H1 (cell line): ENCODE data around the gene RASD1. TPM values are rescaled to one million over a fixed set of nuclear protein-coding genes. Genes with fewer than 3 reads are reported as not detected.

Experiments
- CTCF ChIA-PET: fragments of 300-600 bp; sonication (Branson Sonifier 250); formaldehyde crosslinking; loops from one replicate; lab custom pipeline; 2021; ENCODE audit not compliant: partially characterized antibody; lab: Charles Lee
- POLR2A ChIA-PET: fragments of 300-600 bp; sonication (Branson Sonifier 250); formaldehyde crosslinking; loops from one replicate; lab custom pipeline; 2021; ENCODE audit warnings: inconsistent platforms; ENCODE audit not compliant: partially characterized antibody; lab: Charles Lee
- DNase-seq, 2 experiments: peaks; one replicate each; pipeline versions ENCODE4 v3.0.0 to v3.0.0-alpha.2; 2010 to 2022; ENCODE audit warnings: low spot score in 2 of 2, low read depth in 1 of 2, mixed read lengths in 1 of 2
- FAIRE-seq: peaks from 2 replicates; lab custom pipeline; 2011; peaks lifted over from hg19 to GRCh38; lab: Jason Lieb, UNC
- H2AFZ ChIP-seq: 2 replicates; pipeline ENCODE4 v1.8.1; 2012; ENCODE audit warnings: low read length, inconsistent platforms
- H2AK5ac ChIP-seq: 2 replicates; pipeline ENCODE4 v1.6.1; 2013; ENCODE audit warnings: low read depth, low read length
- H2BK120ac ChIP-seq: replicated peaks from 2 replicates; pipeline ENCODE3; 2013; ENCODE audit warnings: low read depth, low read length, inconsistent platforms
- H2BK12ac ChIP-seq: 2 replicates; pipeline ENCODE4 v1.6.1; 2013; ENCODE audit warnings: low read depth, low read length
- H2BK15ac ChIP-seq: 2 replicates; pipeline ENCODE4 v1.6.1; 2013; ENCODE audit warnings: low read length
- H2BK20ac ChIP-seq: 2 replicates; pipeline ENCODE4 v1.6.1; 2013; ENCODE audit warnings: low read length
- H2BK5ac ChIP-seq: 2 replicates; pipeline ENCODE4 v1.6.1; 2013; ENCODE audit warnings: low read depth, low read length
- H3K14ac ChIP-seq: 2 replicates; pipeline ENCODE4 v1.6.1; 2013; ENCODE audit warnings: inconsistent platforms; ENCODE audit not compliant: insufficient read length
- H3K18ac ChIP-seq: 2 replicates; pipeline ENCODE4 v1.6.1; 2013; ENCODE audit warnings: low read length; ENCODE audit errors: extremely low read depth
- H3K23ac ChIP-seq: 2 replicates; pipeline ENCODE4 v1.6.1; 2013; ENCODE audit warnings: inconsistent platforms; ENCODE audit not compliant: insufficient read length
- H3K23me2 ChIP-seq: 2 replicates; pipeline ENCODE4 v1.6.1; 2013; ENCODE audit warnings: low read depth, low read length
- H3K27ac ChIP-seq: 2 replicates; pipeline ENCODE4 v1.6.1; 2011; ENCODE audit warnings: low read depth, low read length, inconsistent platforms
- H3K27me3 ChIP-seq, 4 experiments: replicated peaks in 1 of 4; 1 replicate in 1 of 4; 2 replicates in 3 of 4; pipeline versions ENCODE4 v1.6.1 to v1.8.1; 2011 to 2013; ENCODE audit warnings: low read length in 3 of 4, mild to moderate bottlenecking in 3 of 4, inconsistent platforms in 2 of 4, mixed read lengths in 2 of 4, moderate library complexity in 1 of 4; ENCODE audit not compliant: control insufficient read depth in 3 of 4, insufficient read depth in 3 of 4; ENCODE audit errors: extremely low read depth in 1 of 4
- H3K36me3 ChIP-seq, 4 experiments: 2 replicates each; pipeline versions ENCODE4 v1.6.1 to v1.8.1; 2011 to 2013; ENCODE audit warnings: mild to moderate bottlenecking in 4 of 4, low read length in 3 of 4, moderate library complexity in 2 of 4, control low read depth in 1 of 4, inconsistent platforms in 1 of 4; ENCODE audit not compliant: insufficient read depth in 4 of 4, control insufficient read depth in 2 of 4
- H3K4ac ChIP-seq: replicated peaks from 2 replicates; pipeline ENCODE3; 2013; ENCODE audit warnings: low read length, low read depth, mixed read lengths, inconsistent platforms; ENCODE audit not compliant: insufficient read length
- H3K4me1 ChIP-seq, 4 experiments: replicated peaks in 1 of 4; 1 replicate in 1 of 4; 2 replicates in 3 of 4; pipeline versions ENCODE4 v1.6.1 to v1.8.1; 2011 to 2013; ENCODE audit warnings: low read length in 3 of 4, inconsistent platforms in 2 of 4, mixed read lengths in 1 of 4; ENCODE audit not compliant: insufficient read depth in 4 of 4, control insufficient read depth in 3 of 4
- H3K4me2 ChIP-seq, 2 experiments: 2 replicates each; pipeline versions ENCODE4 v1.6.1 to v1.8.1; 2011 to 2013; ENCODE audit warnings: low read depth in 2 of 2, low read length in 2 of 2, control low read depth in 1 of 2, inconsistent platforms in 1 of 2, mild to moderate bottlenecking in 1 of 2; ENCODE audit not compliant: insufficient read depth in 1 of 2
- H3K4me3 ChIP-seq, 4 experiments: fragments of 200-600, 300-600 bp in 1 of 4; sonication (generic), shearing (Covaris generic), sonication (Bioruptor Twin) in 1 of 4; 2 replicates each; pipeline versions ENCODE4 v1.5.1 to v1.8.1; 2011 to 2016; ENCODE audit warnings: low read length in 4 of 4, low read depth in 3 of 4, control low read depth in 2 of 4, inconsistent platforms in 2 of 4, mild to moderate bottlenecking in 2 of 4, mixed read lengths in 1 of 4, moderate library complexity in 1 of 4; ENCODE audit not compliant: insufficient read depth in 2 of 4; ENCODE audit errors: extremely low read depth in 1 of 4
- H3K56ac ChIP-seq: replicated peaks from 2 replicates; pipeline ENCODE3; 2013; ENCODE audit warnings: low read depth, mild to moderate bottlenecking, mixed read lengths, low read length, inconsistent platforms; ENCODE audit not compliant: insufficient read length
- H3K79me1 ChIP-seq: 2 replicates; pipeline ENCODE4 v1.6.1; 2013; ENCODE audit warnings: low read depth, low read length, control low read depth
- H3K79me2 ChIP-seq, 2 experiments: 2 replicates each; pipeline versions ENCODE4 v1.6.1 to v1.8.1; 2012 to 2013; ENCODE audit warnings: low read length in 2 of 2, mild to moderate bottlenecking in 2 of 2, inconsistent platforms in 1 of 2; ENCODE audit not compliant: insufficient read depth in 2 of 2, control insufficient read depth in 1 of 2
- H3K9ac ChIP-seq, 4 experiments: replicated peaks in 1 of 4; 1 replicate in 1 of 4; 2 replicates in 3 of 4; pipeline versions ENCODE4 v1.6.1 to v1.8.1; 2011 to 2013; ENCODE audit warnings: low read depth in 3 of 4, low read length in 3 of 4, control low read depth in 2 of 4, mild to moderate bottlenecking in 2 of 4, moderate library complexity in 2 of 4, inconsistent platforms in 1 of 4; ENCODE audit errors: extremely low read depth in 1 of 4
- H3K9me3 ChIP-seq, 2 experiments: 2 replicates each; pipeline versions ENCODE4 v1.6.1 to v1.8.1; 2012 to 2013; ENCODE audit warnings: mild to moderate bottlenecking in 2 of 2, moderate library complexity in 2 of 2, control low read depth in 1 of 2, inconsistent platforms in 1 of 2, low read depth in 1 of 2, low read length in 1 of 2, mixed read lengths in 1 of 2; ENCODE audit not compliant: insufficient read depth in 2 of 2
- H4K20me1 ChIP-seq, 2 experiments: replicated peaks in 1 of 2; 2 replicates each; pipeline versions ENCODE3 to v1.8.1; 2011 to 2013; ENCODE audit warnings: inconsistent platforms in 2 of 2, low read length in 2 of 2, mild to moderate bottlenecking in 1 of 2; ENCODE audit not compliant: insufficient read depth in 2 of 2, control insufficient read depth in 1 of 2
- H4K5ac ChIP-seq: 2 replicates; pipeline ENCODE4 v1.6.1; 2013; ENCODE audit warnings: low read length, low read depth, mixed read lengths, inconsistent platforms; ENCODE audit not compliant: insufficient read length
- H4K8ac ChIP-seq: 2 replicates; pipeline ENCODE4 v1.8.0; 2013; ENCODE audit warnings: mild to moderate bottlenecking, moderate library complexity, low read length, inconsistent platforms; ENCODE audit not compliant: insufficient read depth; ENCODE audit errors: extremely low read depth
- H4K91ac ChIP-seq: replicated peaks from 2 replicates; pipeline ENCODE3; 2013; ENCODE audit warnings: low read length, mixed read lengths, inconsistent platforms; ENCODE audit not compliant: insufficient read length
- BACH1 ChIP-seq: IDR thresholded peaks from 2 replicates; pipeline ENCODE4 v1.6.1; 2012; ENCODE audit warnings: low read length, improper control_type of control experiment
- KDM4A ChIP-seq: IDR thresholded peaks from one replicate; pipeline ENCODE4 v1.7.1; 2012; ENCODE audit warnings: low read depth, mild to moderate bottlenecking, moderate library complexity, low read length, inconsistent platforms; ENCODE audit not compliant: severe bottlenecking
- WGBS, 2 experiments: shearing (Covaris generic) in 1 of 2; methylation state at CpG; one replicate each; pipeline versions ENCODE4 v1.1.6 to v1.1.7; 2013 to 2015; ENCODE audit warnings: low lambda C conversion rate in 2 of 2, mixed read lengths in 2 of 2, inconsistent platforms in 1 of 2, low coverage in 1 of 2, missing lambda C conversion rate in 1 of 2; ENCODE audit not compliant: insufficient replicate concordance in 2 of 2, insufficient coverage in 1 of 2, insufficient read length in 1 of 2; ENCODE audit errors: extremely low coverage in 1 of 2, missing lambda C conversion rate in 1 of 2; 5-methylcytosine and 5-hydroxymethylcytosine counted together
- polyA plus RNA-seq, 7 experiments: library from polyadenylated mRNA; depleted of rRNA in 3 of 7; stranded (reverse) in 5 of 7; unstranded in 2 of 7; fragments of >200 nt in 5 of 7; fragments of 200-250 nt in 2 of 7; gene quantifications; 1 replicate in 5 of 7; 2 replicates in 1 of 7; 4 replicates in 1 of 7; pipeline versions ENCODE4 v1.2.1 to v1.2.3, GENCODE V29; 2011 to 2013; ENCODE audit warnings: missing spikeins in 2 of 7, mixed read lengths in 2 of 7
- total RNA-seq: library from RNA; stranded (reverse); fragmentation: NEBNext Ultra II Directional; extraction: Animal tissue kit (Norgen Biotek cat#: 25700); gene quantifications from 2 replicates; pipeline ENCODE4 v1.2.1, GENCODE V29; 2021

Gene RASD1
- total and polyA plus RNA-seq, 2 of the 8 experiments (the other 6 are each of a cell fraction or from before 2014, with no cell fraction given) = 2.3 to 2.6 TPM

- H3K14ac ChIP-seq = no peak overlapping the region
- H3K4ac ChIP-seq = no peak overlapping the region
- no peak overlapping the region for H2BK5ac ChIP-seq
- no peak overlapping the region for H2BK12ac ChIP-seq
- H3K9ac ChIP-seq = no peak overlapping the region
- ChIA-PET POLR2A (interaction anchor here (3.0 kb wide), 1 partner anchor 15 kb away, joined by 26 read pairs; the partner anchor contains the start of gene RASD1), CTCF (interaction anchor here (0.7 to 4.4 kb wide), 12 partner anchors 11 to 156 kb away, joined by 3 to 47 read pairs (median 4); partner anchors contain the start of gene RASD1)
- H3K27ac ChIP-seq = no peak overlapping the region
- H4K91ac ChIP-seq = no peak overlapping the region
- H2BK15ac ChIP-seq = no peak overlapping the region
- no peak overlapping the region for H3K4me3 ChIP-seq
- no peaks in the 10 kb centered on the region for H3K36me3 ChIP-seq
- no peak for FAIRE-seq
- H4K8ac ChIP-seq = peak overlapping the region; percentile 14; the same call in 1 of the 2 replicates
- H3K79me1 ChIP-seq = no peaks in the 10 kb centered on the region
- H3K4me1 ChIP-seq = peaks cover 4 to 21% (median 12%) of the 10 kb centered on the region in 4 experiments
- WGBS, 2 experiments = 80% methylated on average over 8 of the region's 12 CpGs; no CpG with 5 or more reads in 1 of the 2 experiments
- H2BK20ac ChIP-seq = no peak overlapping the region
- H2AFZ ChIP-seq = no peak overlapping the region
- H2BK120ac ChIP-seq = no peak overlapping the region
- no peak overlapping the region for H2AK5ac ChIP-seq
- DNase-seq = no peak
- H3K23ac ChIP-seq = no peak overlapping the region
- no peaks in the 10 kb centered on the region for H3K79me2 ChIP-seq
- TF ChIP-seq KDM4A (no peak), BACH1 (no peak)
- H3K18ac ChIP-seq = no peak overlapping the region
- H4K5ac ChIP-seq = no peak overlapping the region
- H3K23me2 ChIP-seq = peaks cover 2% of the 10 kb centered on the region; the same call in 1 of the 2 replicates
- H3K9me3 ChIP-seq = no peaks in the 10 kb centered on the region
- no peak overlapping the region for H3K56ac ChIP-seq
- H4K20me1 ChIP-seq = peaks cover 0 to 2% of the 10 kb centered on the region in 2 experiments
- H3K27me3 ChIP-seq = no peaks in the 10 kb centered on the region
- H3K4me2 ChIP-seq = no peak overlapping the region
Measured at GRCh38 chr17:17511293-17511741, 15.1 kb upstream of the RASD1 start.
